ENCODE measurements around the gene RBP4.

GRCh38 chr10:93599335-93599734 lies 1.7 kb downstream of the RBP4 start:
- TF ChIP-seq, protein P1, sequence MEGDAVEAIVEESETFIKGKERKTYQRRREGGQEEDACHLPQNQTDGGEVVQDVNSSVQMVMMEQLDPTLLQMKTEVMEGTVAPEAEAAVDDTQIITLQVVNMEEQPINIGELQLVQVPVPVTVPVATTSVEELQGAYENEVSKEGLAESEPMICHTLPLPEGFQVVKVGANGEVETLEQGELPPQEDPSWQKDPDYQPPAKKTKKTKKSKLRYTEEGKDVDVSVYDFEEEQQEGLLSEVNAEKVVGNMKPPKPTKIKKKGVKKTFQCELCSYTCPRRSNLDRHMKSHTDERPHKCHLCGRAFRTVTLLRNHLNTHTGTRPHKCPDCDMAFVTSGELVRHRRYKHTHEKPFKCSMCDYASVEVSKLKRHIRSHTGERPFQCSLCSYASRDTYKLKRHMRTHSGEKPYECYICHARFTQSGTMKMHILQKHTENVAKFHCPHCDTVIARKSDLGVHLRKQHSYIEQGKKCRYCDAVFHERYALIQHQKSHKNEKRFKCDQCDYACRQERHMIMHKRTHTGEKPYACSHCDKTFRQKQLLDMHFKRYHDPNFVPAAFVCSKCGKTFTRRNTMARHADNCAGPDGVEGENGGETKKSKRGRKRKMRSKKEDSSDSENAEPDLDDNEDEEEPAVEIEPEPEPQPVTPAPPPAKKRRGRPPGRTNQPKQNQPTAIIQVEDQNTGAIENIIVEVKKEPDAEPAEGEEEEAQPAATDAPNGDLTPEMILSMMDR (IDR thresholded peaks at IDR 0.05): no peak
- no peak for TF ChIP-seq POLR2A (IDR thresholded peaks at IDR 0.05)
- TF ChIP-seq EP300 (IDR thresholded peaks at IDR 0.05): no peak
